Neutrophil (primary cell): ENCODE measurements around the gene INPP5A.

Experiments
- H3K27ac ChIP-seq: fragments of 200-600 bp; sonication (generic); 2 replicates; pipeline ENCODE4 v1.5.1; 2016; ENCODE audit warnings: mild to moderate bottlenecking, moderate library complexity
- H3K27me3 ChIP-seq: fragments of 200-600 bp; sonication (generic); 2 replicates; pipeline ENCODE4 v1.6.0; 2016; ENCODE audit warnings: mild to moderate bottlenecking
- H3K36me3 ChIP-seq: fragments of 200-600 bp; sonication (generic); 2 replicates; pipeline ENCODE4 v1.5.1; 2017
- H3K4me1 ChIP-seq, 2 experiments: fragments of 200-600 bp in 1 of 2; sonication (generic) in 1 of 2; 1 replicate in 1 of 2; 2 replicates in 1 of 2; pipeline versions ENCODE4 v1.5.1 to v1.6.1; 2013 to 2016; ENCODE audit warnings: low read depth in 1 of 2, low read length in 1 of 2, mild to moderate bottlenecking in 1 of 2, moderate library complexity in 1 of 2; ENCODE audit not compliant: control insufficient read depth in 1 of 2, insufficient read depth in 1 of 2
- H3K4me3 ChIP-seq, 2 experiments: fragments of 200-600 bp in 1 of 2; sonication (generic) in 1 of 2; 1 replicate in 1 of 2; 2 replicates in 1 of 2; pipeline ENCODE4 v1.5.1; 2013 to 2016; ENCODE audit warnings: low read depth in 1 of 2, low read length in 1 of 2, mild to moderate bottlenecking in 1 of 2, moderate library complexity in 1 of 2
- H3K9me3 ChIP-seq: fragments of 200-600 bp; sonication (generic); 2 replicates; pipeline ENCODE4 v1.5.1; 2016
- CTCF ChIP-seq: fragments of 200-600 bp; sonication (generic); IDR thresholded peaks from 2 replicates; pipeline ENCODE4 v1.5.1; 2016; ENCODE audit warnings: antibody characterized with exemption

Gene INPP5A

GRCh38 chr10:132685101-132685891 is 147.7 kb downstream of the INPP5A start:
- no peak overlapping the region for H3K27ac ChIP-seq
- no peak overlapping the region for H3K4me3 ChIP-seq
- peaks cover 5 to 10% of the 10 kb centered on the region in 2 experiments for H3K4me1 ChIP-seq
- peaks cover 39% of the 10 kb centered on the region for H3K36me3 ChIP-seq
- no peak for TF ChIP-seq CTCF
- H3K27me3 ChIP-seq: no peaks in the 10 kb centered on the region
- peaks cover under 1% of the 10 kb centered on the region for H3K9me3 ChIP-seq

GRCh38 chr10:132685921-132686680 is 148.5 kb downstream of the INPP5A start:
- no peak overlapping the region for H3K27ac ChIP-seq
- H3K36me3 ChIP-seq: peaks cover 47% of the 10 kb centered on the region

GRCh38 chr10:132687181-132687892 is 149.8 kb downstream of the INPP5A start:
- Histone ChIP-seq H3K4me1 (peaks cover 5 to 10% of the 10 kb centered on the region in 2 experiments), H3K9me3 (peaks cover 5% of the 10 kb centered on the region), H3K36me3 (peaks cover 47% of the 10 kb centered on the region), H3K27ac (no peak overlapping the region), H3K27me3 (no peaks in the 10 kb centered on the region), H3K4me3 (no peak overlapping the region)
- TF ChIP-seq CTCF: no peak

More at GRCh38 chr10:132685921-132686680, 148.5 kb downstream of the INPP5A start:
- Histone ChIP-seq H3K4me3 (no peak overlapping the region), H3K27me3 (no peaks in the 10 kb centered on the region), H3K9me3 (peaks cover 5% of the 10 kb centered on the region), H3K4me1 (peaks cover 5 to 10% of the 10 kb centered on the region in 2 experiments)
- TF ChIP-seq CTCF: no peak

- TF ChIP-seq CTCF: no peak
- peaks cover 5% of the 10 kb centered on the region for H3K9me3 ChIP-seq
- peaks cover 5 to 10% of the 10 kb centered on the region in 2 experiments for H3K4me1 ChIP-seq
Observed at GRCh38 chr10:132687893-132688579, 150.4 kb downstream of the INPP5A start.

More at GRCh38 chr10:132687893-132688579, 150.4 kb downstream of the INPP5A start:
- no peak overlapping the region for H3K4me3 ChIP-seq
- peaks cover 40% of the 10 kb centered on the region for H3K36me3 ChIP-seq
- no peak overlapping the region for H3K27ac ChIP-seq
- H3K27me3 ChIP-seq: no peaks in the 10 kb centered on the region
